GM21526 (cell line): ENCODE measurements around the gene PRSS38.

Experiments
- ATAC-seq: cut with Tn5 transposase; IDR thresholded peaks from one replicate; pipeline ENCODE4 v1.9.1; 2021; ENCODE audit warnings: moderate library complexity; ENCODE audit not compliant: unreplicated experiment, low FRiP score

PRSS38 gene

DNA sequence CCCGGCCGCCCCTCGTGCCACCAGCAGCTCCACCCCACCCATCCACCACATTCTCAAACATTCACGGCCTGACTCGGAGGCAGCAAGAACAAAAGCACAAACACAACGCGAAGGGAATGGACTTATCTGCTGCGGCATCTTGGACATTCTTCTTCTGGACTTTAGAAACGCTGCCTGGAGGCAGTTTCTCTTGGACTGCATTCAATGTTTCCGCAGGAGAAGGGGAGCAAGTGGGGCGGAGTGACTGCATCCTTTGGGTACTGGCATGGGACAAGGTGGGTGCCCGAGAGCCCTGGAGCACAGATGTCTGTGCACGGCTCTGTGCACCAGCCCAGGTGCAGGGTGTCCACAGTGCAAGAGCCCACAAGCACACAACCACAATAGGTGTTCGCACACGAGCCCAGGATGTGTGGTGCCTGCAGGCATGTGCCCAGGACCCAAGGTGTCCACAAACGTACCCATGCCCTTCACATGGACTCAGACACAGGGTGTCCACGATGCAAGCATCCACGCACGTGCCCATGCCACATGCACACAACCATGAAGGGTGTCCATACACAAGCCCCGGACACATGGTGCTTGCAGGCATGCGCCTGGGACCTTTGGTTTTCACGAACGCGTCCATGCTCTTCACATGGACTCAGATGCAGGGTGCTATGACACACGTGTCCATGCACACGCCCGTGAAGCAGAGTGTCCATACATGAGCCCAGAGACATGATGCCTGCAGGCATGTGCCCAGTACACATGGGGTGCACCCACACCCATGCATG, 78.7 kb downstream of the PRSS38 start:
- ATAC-seq, result no peak

DNA sequence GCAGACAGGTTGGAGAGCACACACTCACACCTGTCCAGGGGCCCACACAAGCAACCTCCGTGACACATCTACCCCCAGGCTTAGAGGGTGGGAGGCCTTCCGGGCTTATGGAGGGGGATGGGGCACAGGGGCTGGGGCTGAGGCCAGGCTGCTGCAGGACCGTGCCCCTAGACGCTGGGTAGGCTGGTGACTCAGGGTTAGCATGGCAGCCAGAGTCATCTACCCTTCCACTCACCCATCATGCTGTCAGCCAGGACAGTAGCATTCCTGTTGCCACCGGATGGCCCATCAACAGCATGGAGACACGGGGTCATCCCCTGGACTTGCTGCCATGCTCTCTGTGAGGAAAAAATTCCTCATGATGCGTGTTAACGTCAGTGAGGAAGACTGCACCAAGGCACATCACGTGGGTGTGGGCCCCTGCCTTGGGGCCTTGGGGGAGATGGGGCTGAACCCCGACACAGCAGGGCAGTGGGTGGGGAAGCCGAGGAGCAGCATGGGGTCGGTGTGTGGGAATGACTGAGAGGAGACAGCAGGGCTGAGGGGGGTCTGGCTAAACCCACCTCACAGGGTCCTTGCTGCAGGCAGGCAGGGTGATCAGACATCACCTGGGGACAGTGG, 79.5 kb downstream of the PRSS38 start:
- no peak for ATAC-seq
